Measurements from ENCODE around the gene IGF2BP2. TPM values are rescaled to one million over a fixed set of nuclear protein-coding genes. Genes with fewer than 3 reads are reported as not detected.

The IGF2BP2 gene
- total and polyA plus RNA-seq, 2 of the 8 experiments (the other 6 are each of a cell fraction or from before 2014, with no cell fraction given) = 7.4 to 121 TPM

GRCh38 chr3:185685231-185686035 lies 139.4 kb downstream of the IGF2BP2 start:
- Histone ChIP-seq H3K27me3 (replicated peaks in 1 of 4; ENCODE audit: control insufficient read depth in 3 of 4, extremely low read depth in 1 of 4, insufficient read depth in 3 of 4, low read length in 3 of 4) (no peaks in the 10 kb centered on the region), H3K9ac (replicated peaks in 1 of 4; ENCODE audit: extremely low read depth in 1 of 4, low read depth in 3 of 4, low read length in 3 of 4) (no peak overlapping the region), H3K4ac (replicated peaks; ENCODE audit: insufficient read length, low read depth, low read length) (no peak overlapping the region), H4K20me1 (replicated peaks in 1 of 2; ENCODE audit: control insufficient read depth in 1 of 2, insufficient read depth in 2 of 2, low read length in 2 of 2) (peaks cover 0 to 5% of the 10 kb centered on the region in 2 experiments), H3K4me1 (replicated peaks in 1 of 4; ENCODE audit: control insufficient read depth in 3 of 4, insufficient read depth in 4 of 4, low read length in 3 of 4) (no peaks in the 10 kb centered on the region; a peak in 1 of 7 replicates), H2AFZ (ENCODE audit: low read length) (no peak overlapping the region), H3K27ac (ENCODE audit: low read depth, low read length) (no peak overlapping the region), H2AK5ac (ENCODE audit: low read depth, low read length) (no peak overlapping the region), H3K79me1 (ENCODE audit: low read depth, low read length) (no peaks in the 10 kb centered on the region), H3K56ac (replicated peaks; ENCODE audit: insufficient read length, low read depth, low read length) (no peak overlapping the region), H3K9me3 (ENCODE audit: insufficient read depth in 2 of 2, low read depth in 1 of 2, low read length in 1 of 2) (no peaks in the 10 kb centered on the region), H4K8ac (ENCODE audit: extremely low read depth, insufficient read depth, low read length) (no peak overlapping the region), H2BK120ac (replicated peaks; ENCODE audit: low read depth, low read length) (no peak overlapping the region), H3K23ac (ENCODE audit: insufficient read length) (no peak overlapping the region), H3K4me2 (ENCODE audit: insufficient read depth in 1 of 2, low read depth in 2 of 2, low read length in 2 of 2) (no peak overlapping the region), H3K23me2 (ENCODE audit: low read depth, low read length) (no peaks in the 10 kb centered on the region), H3K18ac (ENCODE audit: extremely low read depth, low read length) (no peak overlapping the region), H3K36me3 (ENCODE audit: control insufficient read depth in 2 of 4, insufficient read depth in 4 of 4, low read length in 3 of 4) (peaks cover 13 to 40% (median 29%) of the 10 kb centered on the region in 4 experiments; a peak in 7 of 8 replicates), H3K14ac (ENCODE audit: insufficient read length) (no peak overlapping the region), H2BK12ac (ENCODE audit: low read depth, low read length) (no peak overlapping the region), H4K5ac (ENCODE audit: insufficient read length, low read depth, low read length) (no peak overlapping the region), H2BK20ac (ENCODE audit: low read length) (no peak overlapping the region), H4K91ac (replicated peaks; ENCODE audit: insufficient read length, low read length) (no peak overlapping the region), H2BK15ac (ENCODE audit: low read length) (no peak overlapping the region), H3K4me3 (ENCODE audit: extremely low read depth in 1 of 4, insufficient read depth in 2 of 4, low read depth in 3 of 4, low read length in 4 of 4) (no peak overlapping the region), H3K79me2 (ENCODE audit: control insufficient read depth in 1 of 2, insufficient read depth in 2 of 2, low read length in 2 of 2) (peaks cover 0 to 8% of the 10 kb centered on the region in 2 experiments; a peak in 1 of 4 replicates), H2BK5ac (ENCODE audit: low read depth, low read length) (no peak overlapping the region)
- DNase-seq (ENCODE audit: low read depth in 1 of 2, low spot score in 2 of 2) = no peak
- WGBS, 2 experiments (ENCODE audit: extremely low coverage in 1 of 2, insufficient coverage in 1 of 2, insufficient read length in 1 of 2, insufficient replicate concordance in 2 of 2, low coverage in 1 of 2, low lambda C conversion rate in 2 of 2, missing lambda C conversion rate in 1 of 2) = 91% methylated on average over 9 of the region's 9 CpGs; no CpG with 5 or more reads in 1 of the 2 experiments
- POLR2A ChIA-PET (ENCODE audit: partially characterized antibody) = no interaction called here
- CTCF ChIA-PET (ENCODE audit: partially characterized antibody) = no interaction called here
- no peak for TF ChIP-seq KDM4A (IDR thresholded peaks at IDR 0.05; ENCODE audit: low read depth, low read length, severe bottlenecking)
- no peak for FAIRE-seq

Measured in H1 (cell line).